ENCODE data around the gene UTP4.

The UTP4 gene

GRCh38 chr16:69166946-69167930 lies 34.8 kb downstream of the UTP4 start:
- Histone ChIP-seq H3K9me3 (replicated peaks in 1 of 2; ENCODE audit: control insufficient read depth in 2 of 2, insufficient read depth in 1 of 2, low read depth in 1 of 2, low read length in 2 of 2) (no peaks in the 10 kb centered on the region), H3K4me3 (ENCODE audit: low read length in 2 of 2) (no peak overlapping the region), H2AK5ac (ENCODE audit: low read depth, low read length) (no peak overlapping the region), H3K4ac (ENCODE audit: low read length) (no peak overlapping the region), H2AFZ (ENCODE audit: low read length) (no peak overlapping the region), H3K79me1 (ENCODE audit: low read depth, low read length) (no peaks in the 10 kb centered on the region), H3K27me3 (ENCODE audit: control insufficient read depth in 3 of 3, insufficient read depth in 3 of 3, low read depth in 1 of 3, low read length in 3 of 3) (no peaks in the 10 kb centered on the region), H2BK5ac (ENCODE audit: low read length) (no peak overlapping the region), H3K14ac (ENCODE audit: low read length) (no peak overlapping the region), H2BK120ac (ENCODE audit: low read depth, low read length) (no peak overlapping the region), H3K18ac (ENCODE audit: low read length) (no peak overlapping the region), H3K27ac (replicated peaks; ENCODE audit: low read length) (no peak overlapping the region), H4K91ac (ENCODE audit: low read depth, low read length, poor library complexity) (no peak overlapping the region), H3K4me1 (ENCODE audit: control insufficient read depth in 2 of 2, insufficient read depth in 1 of 2, low read depth in 1 of 2, low read length in 2 of 2) (peaks cover 0 to 3% of the 10 kb centered on the region in 2 donors), H2BK12ac (ENCODE audit: low read length) (no peak overlapping the region), H3K9ac (ENCODE audit: low read depth, low read length, poor library complexity) (no peak overlapping the region), H2BK15ac (ENCODE audit: low read length) (no peak overlapping the region), H3K36me3 (replicated peaks in 1 of 2; ENCODE audit: control insufficient read depth in 2 of 2, insufficient read depth in 2 of 2, low read length in 2 of 2) (peaks cover 27 to 86% of the 10 kb centered on the region in 2 donors), H4K8ac (ENCODE audit: low read depth, low read length) (no peak overlapping the region), H3K23ac (ENCODE audit: low read depth, low read length, poor library complexity) (no peak overlapping the region), H3K4me2 (ENCODE audit: insufficient read depth, low read length, poor library complexity, severe bottlenecking) (no peak overlapping the region)
- no peak for DNase-seq (ENCODE audit: low spot score)
- WGBS, 2 donors (ENCODE audit: extremely low coverage in 2 of 2, insufficient read length in 2 of 2, insufficient replicate concordance in 1 of 2), result no CpG with 5 or more reads among the region's 7 CpGs

DNA sequence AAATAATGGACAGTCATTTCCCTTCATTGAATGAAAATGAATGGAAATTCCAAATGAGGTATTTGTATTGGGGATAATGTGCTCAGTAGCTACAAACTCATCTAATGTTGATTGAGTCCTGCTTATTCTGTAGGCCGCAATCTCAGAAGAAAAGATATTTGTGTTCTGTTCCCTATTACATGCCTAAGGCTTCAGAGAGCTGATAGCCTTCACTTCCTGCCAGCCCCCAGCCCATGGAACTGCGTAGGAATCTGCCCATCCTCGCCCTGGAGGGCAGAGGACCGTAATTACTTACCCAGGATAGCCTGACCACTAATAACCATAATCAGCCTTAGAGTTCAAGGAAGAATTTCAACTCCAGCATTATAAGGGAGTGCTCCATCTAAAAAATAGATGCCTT lies 36.6 kb downstream of the UTP4 start:
- Histone ChIP-seq H4K91ac (ENCODE audit: low read depth, low read length, poor library complexity) (no peak overlapping the region), H3K79me1 (ENCODE audit: low read depth, low read length) (no peaks in the 10 kb centered on the region), H3K4me1 (ENCODE audit: control insufficient read depth in 2 of 2, insufficient read depth in 1 of 2, low read depth in 1 of 2, low read length in 2 of 2) (peaks cover 0 to 3% of the 10 kb centered on the region in 2 donors), H2AFZ (ENCODE audit: low read length) (no peak overlapping the region), H2AK5ac (ENCODE audit: low read depth, low read length) (no peak overlapping the region), H3K4me2 (ENCODE audit: insufficient read depth, low read length, poor library complexity, severe bottlenecking) (no peak overlapping the region), H3K9me3 (replicated peaks in 1 of 2; ENCODE audit: control insufficient read depth in 2 of 2, insufficient read depth in 1 of 2, low read depth in 1 of 2, low read length in 2 of 2) (no peaks in the 10 kb centered on the region), H2BK15ac (ENCODE audit: low read length) (no peak overlapping the region), H3K23ac (ENCODE audit: low read depth, low read length, poor library complexity) (no peak overlapping the region), H3K4me3 (ENCODE audit: low read length in 2 of 2) (no peak overlapping the region), H4K8ac (ENCODE audit: low read depth, low read length) (no peak overlapping the region), H2BK120ac (ENCODE audit: low read depth, low read length) (no peak overlapping the region), H2BK5ac (ENCODE audit: low read length) (no peak overlapping the region), H3K18ac (ENCODE audit: low read length) (no peak overlapping the region), H3K27me3 (ENCODE audit: control insufficient read depth in 3 of 3, insufficient read depth in 3 of 3, low read depth in 1 of 3, low read length in 3 of 3) (no peaks in the 10 kb centered on the region), H3K9ac (ENCODE audit: low read depth, low read length, poor library complexity) (no peak overlapping the region), H3K36me3 (replicated peaks in 1 of 2; ENCODE audit: control insufficient read depth in 2 of 2, insufficient read depth in 2 of 2, low read length in 2 of 2) (peaks cover 23 to 78% of the 10 kb centered on the region in 2 donors), H3K14ac (ENCODE audit: low read length) (no peak overlapping the region), H3K4ac (ENCODE audit: low read length) (no peak overlapping the region), H3K27ac (replicated peaks; ENCODE audit: low read length) (no peak overlapping the region), H2BK12ac (ENCODE audit: low read length) (no peak overlapping the region)
- WGBS, 2 donors (ENCODE audit: extremely low coverage in 2 of 2, insufficient read length in 2 of 2, insufficient replicate concordance in 1 of 2), result no CpG with 5 or more reads among the region's 4 CpGs
- no peak for DNase-seq (ENCODE audit: low spot score)

DNA sequence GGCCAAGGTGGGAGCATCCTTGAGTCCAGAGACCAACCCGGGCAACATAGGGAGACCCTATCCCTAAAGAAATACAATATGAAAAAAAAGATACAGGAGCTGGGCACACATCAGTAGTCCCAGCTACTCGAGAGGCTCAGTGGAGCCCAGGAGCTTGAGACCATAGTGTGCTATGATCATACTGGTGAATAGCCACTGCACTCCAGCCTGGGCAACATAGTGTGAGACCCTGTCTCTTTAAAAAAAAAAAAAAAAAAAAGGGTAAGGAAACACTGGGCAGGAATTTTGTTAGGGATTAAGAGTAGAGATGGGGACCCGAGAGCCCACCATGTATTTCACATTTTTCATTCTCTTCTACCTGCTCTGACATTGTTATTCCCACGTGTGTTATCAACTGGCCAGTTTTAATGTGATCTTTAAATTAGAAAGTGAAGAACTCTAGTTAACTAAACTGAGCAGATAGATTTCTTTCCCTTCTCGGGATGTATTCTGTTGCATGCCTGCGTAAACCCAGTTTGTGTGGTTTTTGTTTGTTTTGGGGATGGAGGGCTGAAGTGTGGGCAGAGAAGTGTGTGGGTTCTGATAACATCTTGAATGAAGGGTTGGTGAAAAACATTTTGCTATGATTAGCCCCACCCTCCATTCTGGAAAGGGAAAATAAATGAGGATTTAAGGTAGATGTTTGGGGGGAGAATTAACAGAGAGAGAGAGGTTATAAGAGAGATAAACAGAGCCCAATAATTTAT lies 37.3 kb downstream of the UTP4 start:
- no peak for DNase-seq (ENCODE audit: low spot score)
- Histone ChIP-seq H3K14ac (ENCODE audit: low read length) (no peak overlapping the region), H4K91ac (ENCODE audit: low read depth, low read length, poor library complexity) (no peak overlapping the region), H2BK120ac (ENCODE audit: low read depth, low read length) (no peak overlapping the region), H3K27ac (replicated peaks; ENCODE audit: low read length) (no peak overlapping the region), H3K27me3 (ENCODE audit: control insufficient read depth in 3 of 3, insufficient read depth in 3 of 3, low read depth in 1 of 3, low read length in 3 of 3) (no peaks in the 10 kb centered on the region), H4K8ac (ENCODE audit: low read depth, low read length) (no peak overlapping the region), H3K4me2 (ENCODE audit: insufficient read depth, low read length, poor library complexity, severe bottlenecking) (no peak overlapping the region), H3K23ac (ENCODE audit: low read depth, low read length, poor library complexity) (no peak overlapping the region), H3K4me3 (ENCODE audit: low read length in 2 of 2) (no peak overlapping the region), H3K9ac (ENCODE audit: low read depth, low read length, poor library complexity) (no peak overlapping the region), H2BK15ac (ENCODE audit: low read length) (no peak overlapping the region), H2AK5ac (ENCODE audit: low read depth, low read length) (no peak overlapping the region), H2BK12ac (ENCODE audit: low read length) (no peak overlapping the region), H3K4ac (ENCODE audit: low read length) (no peak overlapping the region), H3K36me3 (replicated peaks in 1 of 2; ENCODE audit: control insufficient read depth in 2 of 2, insufficient read depth in 2 of 2, low read length in 2 of 2) (peaks cover 22 to 71% of the 10 kb centered on the region in 2 donors), H2AFZ (ENCODE audit: low read length) (no peak overlapping the region), H2BK5ac (ENCODE audit: low read length) (no peak overlapping the region), H3K9me3 (replicated peaks in 1 of 2; ENCODE audit: control insufficient read depth in 2 of 2, insufficient read depth in 1 of 2, low read depth in 1 of 2, low read length in 2 of 2) (no peaks in the 10 kb centered on the region), H3K4me1 (ENCODE audit: control insufficient read depth in 2 of 2, insufficient read depth in 1 of 2, low read depth in 1 of 2, low read length in 2 of 2) (peaks cover 0 to 3% of the 10 kb centered on the region in 2 donors), H3K18ac (ENCODE audit: low read length) (no peak overlapping the region), H3K79me1 (ENCODE audit: low read depth, low read length) (no peaks in the 10 kb centered on the region)
- no CpG with 5 or more reads among the region's 6 CpGs for WGBS, 2 donors (ENCODE audit: extremely low coverage in 2 of 2, insufficient read length in 2 of 2, insufficient replicate concordance in 1 of 2)

All from neuronal stem cell (in vitro differentiated cells).